ENCODE measurements around the gene SMPX. TPM values are rescaled to one million over a fixed set of nuclear protein-coding genes. Genes with fewer than 3 reads are reported as not detected.

SMPX gene
- total and polyA plus RNA-seq, 2 of the 4 experiments (the other 2 are of a cell fraction) = not detected

DNA sequence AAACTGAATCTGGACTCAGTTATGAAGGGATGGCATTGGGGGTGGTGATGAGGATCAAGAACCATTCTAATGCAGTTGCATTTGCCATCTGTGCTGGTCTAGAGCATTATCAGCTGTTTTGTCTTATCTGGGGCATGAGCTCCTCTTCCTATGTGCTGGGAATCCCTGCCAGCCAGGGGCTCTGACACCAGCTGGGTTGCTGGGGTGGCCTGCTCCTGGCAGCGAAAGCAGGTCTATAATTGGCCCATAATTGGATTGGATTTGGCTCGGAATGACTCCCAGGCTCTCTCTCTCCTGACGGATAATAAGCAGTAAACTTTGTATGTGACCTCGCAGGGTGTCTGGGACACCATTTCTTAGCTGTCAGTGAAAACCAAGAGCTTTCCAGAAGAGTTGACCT lies 34.1 kb downstream of the SMPX start:
- ChIA-PET CTCF (no interaction called here), POLR2A (ENCODE audit: unreplicated experiment) (interaction anchor here (0.6 kb wide), 1 partner anchor 31 kb away, joined by 4 read pairs; no protein-coding TSS in a partner anchor)
- Histone ChIP-seq H3K79me1 (ENCODE audit: low read depth in 1 of 2, low read length in 2 of 2) (no peaks in the 10 kb centered on the region), H2BK15ac (ENCODE audit: low read depth, low read length) (no peak overlapping the region), H4K91ac (ENCODE audit: insufficient read depth, low read depth, low read length) (no peak overlapping the region), H3K4me1 (ENCODE audit: control insufficient read depth, insufficient read depth, low read length) (no peaks in the 10 kb centered on the region), H4K8ac (ENCODE audit: low read depth in 2 of 2, low read length in 2 of 2) (no peak overlapping the region), H3K9me1 (ENCODE audit: insufficient read depth, low read length) (no peaks in the 10 kb centered on the region), H3K18ac (ENCODE audit: low read depth, low read length) (no peak overlapping the region), H3K4me3 (ENCODE audit: insufficient read depth, low read depth, low read length) (no peak overlapping the region), H3K23ac (ENCODE audit: low read depth, low read length) (no peak overlapping the region), H3K27ac (ENCODE audit: insufficient read depth, low read length) (no peak overlapping the region), H3K56ac (ENCODE audit: extremely low read depth, insufficient read depth, low read length) (no peak overlapping the region), H2BK120ac (ENCODE audit: low read depth, low read length) (no peak overlapping the region), H4K5ac (ENCODE audit: low read depth, low read length) (no peak overlapping the region), H3K14ac (replicated peaks; ENCODE audit: low read depth, low read length) (no peak overlapping the region), H3K9me3 (ENCODE audit: control insufficient read depth, insufficient read depth, low read length) (no peaks in the 10 kb centered on the region), H2BK5ac (ENCODE audit: low read depth, low read length, poor library complexity, severe bottlenecking) (no peak overlapping the region), H3K4me2 (ENCODE audit: low read depth, low read length) (no peak overlapping the region), H2BK20ac (ENCODE audit: low read depth, low read length) (no peak overlapping the region), H4K20me1 (ENCODE audit: insufficient read depth, low read length) (no peaks in the 10 kb centered on the region), H2AFZ (replicated peaks; ENCODE audit: low read length, poor library complexity) (no peak overlapping the region), H3K27me3 (ENCODE audit: control insufficient read depth, insufficient read depth, low read length) (no peaks in the 10 kb centered on the region; the same call in 1 of the 2 replicates), H3K4ac (ENCODE audit: low read depth, low read length) (no peak overlapping the region), H2AK9ac (replicated peaks; ENCODE audit: low read depth, low read length, poor library complexity) (no peak overlapping the region), H3K9ac (ENCODE audit: low read depth, low read length) (no peak overlapping the region), H3K36me3 (ENCODE audit: control insufficient read depth, insufficient read depth, low read length) (no peaks in the 10 kb centered on the region), H2AK5ac (ENCODE audit: low read depth, low read length) (no peak overlapping the region)
- BruUV-seq (replicated peaks) = no TSS peak
- TF ChIP-seq, protein P1, sequence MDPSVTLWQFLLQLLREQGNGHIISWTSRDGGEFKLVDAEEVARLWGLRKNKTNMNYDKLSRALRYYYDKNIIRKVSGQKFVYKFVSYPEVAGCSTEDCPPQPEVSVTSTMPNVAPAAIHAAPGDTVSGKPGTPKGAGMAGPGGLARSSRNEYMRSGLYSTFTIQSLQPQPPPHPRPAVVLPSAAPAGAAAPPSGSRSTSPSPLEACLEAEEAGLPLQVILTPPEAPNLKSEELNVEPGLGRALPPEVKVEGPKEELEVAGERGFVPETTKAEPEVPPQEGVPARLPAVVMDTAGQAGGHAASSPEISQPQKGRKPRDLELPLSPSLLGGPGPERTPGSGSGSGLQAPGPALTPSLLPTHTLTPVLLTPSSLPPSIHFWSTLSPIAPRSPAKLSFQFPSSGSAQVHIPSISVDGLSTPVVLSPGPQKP (IDR thresholded peaks at IDR 0.05; ENCODE audit: borderline replicate concordance, low read depth, low read length) = no peak
- TF ChIP-seq RAD21 (IDR thresholded peaks at IDR 0.05; ENCODE audit: low read length) (no peak), MAFK (IDR thresholded peaks at IDR 0.05; ENCODE audit: low read depth, low read length) (no peak), NFE2L2 (IDR thresholded peaks at IDR 0.05; ENCODE audit: low read depth, low read length) (no peak), BHLHE40 (IDR thresholded peaks at IDR 0.05; ENCODE audit: low read depth, low read length) (no peak), CEBPB (IDR thresholded peaks at IDR 0.05; ENCODE audit: low read depth, low read length) (no peak), CHD1 (IDR thresholded peaks at IDR 0.05; ENCODE audit: low read depth, low read length) (no peak), FOS (IDR thresholded peaks at IDR 0.05; ENCODE audit: low read depth, low read length) (no peak), POLR2A (IDR thresholded peaks at IDR 0.05; ENCODE audit: low read depth, low read length) (no peak), RCOR1 (IDR thresholded peaks at IDR 0.05; ENCODE audit: insufficient replicate concordance, low read length) (no peak)
- TF ChIP-seq, protein P2, sequence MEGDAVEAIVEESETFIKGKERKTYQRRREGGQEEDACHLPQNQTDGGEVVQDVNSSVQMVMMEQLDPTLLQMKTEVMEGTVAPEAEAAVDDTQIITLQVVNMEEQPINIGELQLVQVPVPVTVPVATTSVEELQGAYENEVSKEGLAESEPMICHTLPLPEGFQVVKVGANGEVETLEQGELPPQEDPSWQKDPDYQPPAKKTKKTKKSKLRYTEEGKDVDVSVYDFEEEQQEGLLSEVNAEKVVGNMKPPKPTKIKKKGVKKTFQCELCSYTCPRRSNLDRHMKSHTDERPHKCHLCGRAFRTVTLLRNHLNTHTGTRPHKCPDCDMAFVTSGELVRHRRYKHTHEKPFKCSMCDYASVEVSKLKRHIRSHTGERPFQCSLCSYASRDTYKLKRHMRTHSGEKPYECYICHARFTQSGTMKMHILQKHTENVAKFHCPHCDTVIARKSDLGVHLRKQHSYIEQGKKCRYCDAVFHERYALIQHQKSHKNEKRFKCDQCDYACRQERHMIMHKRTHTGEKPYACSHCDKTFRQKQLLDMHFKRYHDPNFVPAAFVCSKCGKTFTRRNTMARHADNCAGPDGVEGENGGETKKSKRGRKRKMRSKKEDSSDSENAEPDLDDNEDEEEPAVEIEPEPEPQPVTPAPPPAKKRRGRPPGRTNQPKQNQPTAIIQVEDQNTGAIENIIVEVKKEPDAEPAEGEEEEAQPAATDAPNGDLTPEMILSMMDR (conservative IDR thresholded peaks at IDR 0.05; ENCODE audit: low read depth, low read length) = no peak
- ATAC-seq (ENCODE audit: low read depth) (no peak), DNase-seq (no peak)
- intact Hi-C loops (cut with micrococcal nuclease) = no loop called here
- WGBS, 2 experiments (ENCODE audit: extremely low coverage in 2 of 2, insufficient read length in 1 of 2) = 17% methylated on average over 1 of the region's 4 CpGs; no CpG with 5 or more reads in 1 of the 2 experiments
- in situ Hi-C loops (cut with MboI; ENCODE audit: low sequenced_read_pairs) = no loop called here
- dilution Hi-C loops (cut with HindIII; ENCODE audit: low sequenced_read_pairs, unreplicated experiment) = no loop called here
